Measurements from ENCODE around the gene TSC2.
"Not testable (repeated sequence)": the region's sequence is repeated elsewhere in the genome, so short reads cannot be mapped to it uniquely, and the experiment has no call there.

The TSC2 gene

GRCh38 chr16:2011726-2012125 is 36.1 kb upstream of the TSC2 start:
- H3K36me3 ChIP-seq (ENCODE audit: control insufficient read depth, insufficient read depth, low read length); H3K27ac ChIP-seq (ENCODE audit: insufficient read depth, low read length, poor library complexity, severe bottlenecking); H3K4me3 ChIP-seq (ENCODE audit: insufficient read depth, low read depth, low read length, poor library complexity, severe bottlenecking); DNase-seq; H3K9me3 ChIP-seq (ENCODE audit: control insufficient read depth, low read length); H3K27me3 ChIP-seq (replicated peaks; ENCODE audit: control insufficient read depth, insufficient read depth, low read length, poor library complexity, severe bottlenecking): not testable (repeated sequence)
- H3K4me1 ChIP-seq (ENCODE audit: control insufficient read depth, insufficient read depth, low read length, poor library complexity, severe bottlenecking), result peaks cover 29% of the 10 kb centered on the region

DNA sequence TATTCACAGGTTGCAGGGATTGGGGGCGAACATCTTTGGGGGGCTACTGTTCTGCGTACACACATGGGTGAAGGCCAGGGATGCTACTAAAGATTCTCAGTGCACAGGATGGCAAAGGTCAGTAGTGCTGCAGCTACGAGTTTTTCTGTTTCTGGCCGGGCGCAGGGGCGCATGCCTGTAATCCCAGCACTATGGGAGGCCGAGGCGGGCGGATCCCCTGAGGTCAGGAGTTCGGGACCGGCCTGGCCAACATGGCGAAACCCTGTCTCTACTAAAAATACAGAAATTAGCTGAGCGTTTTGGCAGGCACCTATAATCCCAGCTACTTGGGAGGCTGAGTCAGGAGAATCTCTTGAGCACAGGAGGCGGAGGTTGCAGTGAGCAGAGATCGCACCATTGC is 34.3 kb upstream of the TSC2 start:
- Histone ChIP-seq H3K27me3 (replicated peaks; ENCODE audit: control insufficient read depth, insufficient read depth, low read length, poor library complexity, severe bottlenecking) (no peaks in the 10 kb centered on the region), H3K36me3 (ENCODE audit: control insufficient read depth, insufficient read depth, low read length) (no peaks in the 10 kb centered on the region), H3K4me3 (ENCODE audit: insufficient read depth, low read depth, low read length, poor library complexity, severe bottlenecking) (no peak overlapping the region), H3K27ac (ENCODE audit: insufficient read depth, low read length, poor library complexity, severe bottlenecking) (no peak overlapping the region), H3K4me1 (ENCODE audit: control insufficient read depth, insufficient read depth, low read length, poor library complexity, severe bottlenecking) (peaks cover 11% of the 10 kb centered on the region), H3K9me3 (ENCODE audit: control insufficient read depth, low read length) (no peaks in the 10 kb centered on the region)
- DNase-seq, result no peak

- Histone ChIP-seq H3K9me3 (ENCODE audit: control insufficient read depth, low read length) (no peaks in the 10 kb centered on the region), H3K36me3 (ENCODE audit: control insufficient read depth, insufficient read depth, low read length) (no peaks in the 10 kb centered on the region), H3K27ac (ENCODE audit: insufficient read depth, low read length, poor library complexity, severe bottlenecking) (no peak overlapping the region), H3K4me1 (ENCODE audit: control insufficient read depth, insufficient read depth, low read length, poor library complexity, severe bottlenecking) (peaks cover 7% of the 10 kb centered on the region), H3K4me3 (ENCODE audit: insufficient read depth, low read depth, low read length, poor library complexity, severe bottlenecking) (no peak overlapping the region), H3K27me3 (replicated peaks; ENCODE audit: control insufficient read depth, insufficient read depth, low read length, poor library complexity, severe bottlenecking) (peaks cover 6% of the 10 kb centered on the region)
- DNase-seq, result no peak
Measured at GRCh38 chr16:2015117-2015946, 32.5 kb upstream of the TSC2 start.

- Histone ChIP-seq H3K27ac (ENCODE audit: insufficient read depth, low read length, poor library complexity, severe bottlenecking) (no peak overlapping the region), H3K27me3 (replicated peaks; ENCODE audit: control insufficient read depth, insufficient read depth, low read length, poor library complexity, severe bottlenecking) (peaks cover 12% of the 10 kb centered on the region), H3K36me3 (ENCODE audit: control insufficient read depth, insufficient read depth, low read length) (no peaks in the 10 kb centered on the region), H3K4me3 (ENCODE audit: insufficient read depth, low read depth, low read length, poor library complexity, severe bottlenecking) (no peak overlapping the region), H3K9me3 (ENCODE audit: control insufficient read depth, low read length) (no peaks in the 10 kb centered on the region), H3K4me1 (ENCODE audit: control insufficient read depth, insufficient read depth, low read length, poor library complexity, severe bottlenecking) (peaks cover 10% of the 10 kb centered on the region)
- no peak for DNase-seq
Measured at GRCh38 chr16:2015947-2016208, 31.9 kb upstream of the TSC2 start.

DNA sequence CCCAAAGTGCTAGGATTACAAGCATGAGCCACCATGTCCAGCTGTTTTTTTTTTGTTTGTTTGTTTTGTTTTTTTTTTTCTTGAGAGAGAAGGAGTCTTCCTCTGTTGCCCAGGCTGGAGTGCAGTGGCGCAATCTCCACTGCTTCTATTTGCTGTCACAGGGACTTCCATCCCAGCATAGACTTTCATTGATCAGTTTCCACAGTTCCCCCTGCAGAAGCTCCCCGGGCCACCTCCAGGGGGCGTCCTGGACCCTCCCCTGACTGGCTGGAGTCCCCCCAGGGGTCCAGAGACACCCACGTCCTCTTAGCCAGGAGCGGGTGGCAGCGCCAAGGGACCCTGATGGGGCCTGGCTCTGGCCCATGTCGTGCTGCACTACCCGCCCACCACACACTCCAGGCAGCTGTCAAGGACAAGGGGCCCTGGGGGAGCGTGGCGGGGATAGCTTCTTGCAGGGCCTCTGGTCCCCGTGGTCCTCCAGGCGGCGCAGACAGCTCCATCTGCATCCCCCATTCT is 31.3 kb upstream of the TSC2 start:
- H3K4me1 ChIP-seq (ENCODE audit: control insufficient read depth, insufficient read depth, low read length, poor library complexity, severe bottlenecking), result peaks cover 10% of the 10 kb centered on the region
- H3K9me3 ChIP-seq (ENCODE audit: control insufficient read depth, low read length), result no peaks in the 10 kb centered on the region
- peaks cover 13% of the 10 kb centered on the region for H3K27me3 ChIP-seq (replicated peaks; ENCODE audit: control insufficient read depth, insufficient read depth, low read length, poor library complexity, severe bottlenecking)
- no peak overlapping the region for H3K4me3 ChIP-seq (ENCODE audit: insufficient read depth, low read depth, low read length, poor library complexity, severe bottlenecking)
- no peak overlapping the region for H3K27ac ChIP-seq (ENCODE audit: insufficient read depth, low read length, poor library complexity, severe bottlenecking)
- H3K36me3 ChIP-seq (ENCODE audit: control insufficient read depth, insufficient read depth, low read length), result no peaks in the 10 kb centered on the region
- no peak for DNase-seq

GRCh38 chr16:2019518-2019920 is 28.3 kb upstream of the TSC2 start, which contains the start of gene NPW:
NPW (plus strand) TSS chr16:2019785.
- H3K4me1 ChIP-seq (ENCODE audit: control insufficient read depth, insufficient read depth, low read length, poor library complexity, severe bottlenecking), result peaks cover 22% of the 10 kb centered on the region
- H3K36me3 ChIP-seq (ENCODE audit: control insufficient read depth, insufficient read depth, low read length), result no peaks in the 10 kb centered on the region
- no peak within 1 kb of the TSS for H3K27ac ChIP-seq (ENCODE audit: insufficient read depth, low read length, poor library complexity, severe bottlenecking)
- DNase-seq, result no peak
- H3K9me3 ChIP-seq (ENCODE audit: control insufficient read depth, low read length), result no peaks in the 10 kb centered on the region
- H3K4me3 ChIP-seq (ENCODE audit: insufficient read depth, low read depth, low read length, poor library complexity, severe bottlenecking), result no peak within 1 kb of the TSS
- H3K27me3 ChIP-seq (replicated peaks; ENCODE audit: control insufficient read depth, insufficient read depth, low read length, poor library complexity, severe bottlenecking), result peaks cover 20% of the 10 kb centered on the region

- no peak overlapping the region for H3K27ac ChIP-seq (ENCODE audit: insufficient read depth, low read length, poor library complexity, severe bottlenecking)
- H3K36me3 ChIP-seq (ENCODE audit: control insufficient read depth, insufficient read depth, low read length), result no peaks in the 10 kb centered on the region
- no peak overlapping the region for H3K4me3 ChIP-seq (ENCODE audit: insufficient read depth, low read depth, low read length, poor library complexity, severe bottlenecking)
- no peaks in the 10 kb centered on the region for H3K9me3 ChIP-seq (ENCODE audit: control insufficient read depth, low read length)
- DNase-seq, result no peak
- H3K4me1 ChIP-seq (ENCODE audit: control insufficient read depth, insufficient read depth, low read length, poor library complexity, severe bottlenecking), result peaks cover 22% of the 10 kb centered on the region
- H3K27me3 ChIP-seq (replicated peaks; ENCODE audit: control insufficient read depth, insufficient read depth, low read length, poor library complexity, severe bottlenecking), result peaks cover 20% of the 10 kb centered on the region
Measured at GRCh38 chr16:2019921-2020831, 27.6 kb upstream of the TSC2 start.

DNA sequence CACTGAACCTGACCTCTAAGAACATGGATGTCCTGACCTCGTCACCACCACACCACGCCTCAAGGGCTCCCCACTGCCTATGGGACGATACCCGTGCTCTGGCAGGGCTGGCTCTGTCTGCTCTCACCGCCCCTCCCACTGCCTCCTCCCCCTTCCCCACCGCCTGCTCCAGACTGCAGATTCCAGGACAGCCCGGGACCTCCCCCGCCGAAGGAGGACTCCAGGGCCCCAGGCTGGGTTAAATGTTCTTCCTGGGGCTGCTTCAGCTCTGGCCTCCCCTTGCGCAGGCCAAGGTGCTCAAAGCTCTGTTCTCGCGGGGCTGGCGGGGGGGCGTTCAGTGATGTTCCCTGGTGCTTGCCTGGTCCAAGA is 25.1 kb upstream of the TSC2 start:
- no peak for DNase-seq
- no peaks in the 10 kb centered on the region for H3K36me3 ChIP-seq (ENCODE audit: control insufficient read depth, insufficient read depth, low read length)
- no peak overlapping the region for H3K27ac ChIP-seq (ENCODE audit: insufficient read depth, low read length, poor library complexity, severe bottlenecking)
- peaks cover 29% of the 10 kb centered on the region for H3K4me1 ChIP-seq (ENCODE audit: control insufficient read depth, insufficient read depth, low read length, poor library complexity, severe bottlenecking)
- H3K27me3 ChIP-seq (replicated peaks; ENCODE audit: control insufficient read depth, insufficient read depth, low read length, poor library complexity, severe bottlenecking), result peaks cover 20% of the 10 kb centered on the region
- no peak overlapping the region for H3K4me3 ChIP-seq (ENCODE audit: insufficient read depth, low read depth, low read length, poor library complexity, severe bottlenecking)
- H3K9me3 ChIP-seq (ENCODE audit: control insufficient read depth, low read length), result no peaks in the 10 kb centered on the region

GRCh38 chr16:2023092-2024031 is 24.4 kb upstream of the TSC2 start:
- DNase-seq, result peak; percentile 90 to 94 (median 92)
- no peaks in the 10 kb centered on the region for H3K36me3 ChIP-seq (ENCODE audit: control insufficient read depth, insufficient read depth, low read length)
- peak overlapping the region; percentile 44 for H3K27ac ChIP-seq (ENCODE audit: insufficient read depth, low read length, poor library complexity, severe bottlenecking)
- H3K4me1 ChIP-seq (ENCODE audit: control insufficient read depth, insufficient read depth, low read length, poor library complexity, severe bottlenecking), result peaks cover 29% of the 10 kb centered on the region
- peaks cover 20% of the 10 kb centered on the region for H3K27me3 ChIP-seq (replicated peaks; ENCODE audit: control insufficient read depth, insufficient read depth, low read length, poor library complexity, severe bottlenecking)
- peak overlapping the region; percentile 40 for H3K4me3 ChIP-seq (ENCODE audit: insufficient read depth, low read depth, low read length, poor library complexity, severe bottlenecking)
- H3K9me3 ChIP-seq (ENCODE audit: control insufficient read depth, low read length), result no peaks in the 10 kb centered on the region

Measured in effector memory CD4-positive, alpha-beta T cell (primary cell).